Psoas muscle (tissue), 8 donors: ENCODE data around the gene SMARCA2. TPM values are rescaled to one million over a fixed set of nuclear protein-coding genes. Genes with fewer than 3 reads are reported as not detected.

ENCODE experiments used
- ATAC-seq, 4 donors: fragments of 200-7000 bp; cut with Tn5 transposase; one replicate each; pipeline ENCODE4 v1.9.1; 2020; ENCODE audit warnings: moderate library complexity in 3 of 4, mild to moderate bottlenecking in 2 of 4
- DNase-seq, 2 donors: peaks; one replicate each; pipeline ENCODE4 v3.0.0-alpha.2; 2020
- H3K27ac ChIP-seq: fragments of 200-600 bp; one replicate; pipeline ENCODE4 v1.8.0; 2022
- H3K27me3 ChIP-seq, 3 donors: fragments of 200-600 bp in 1 of 3; one replicate each; pipeline versions ENCODE4 v1.6.1 to v1.8.0; 2013 to 2022; ENCODE audit warnings: low read length in 2 of 3, mild to moderate bottlenecking in 2 of 3, moderate library complexity in 1 of 3; ENCODE audit not compliant: insufficient read depth in 3 of 3
- H3K36me3 ChIP-seq, 2 donors: fragments of 200-600 bp in 1 of 2; one replicate each; pipeline versions ENCODE4 v1.6.1 to v1.8.0; 2013 to 2022; ENCODE audit warnings: low read depth in 1 of 2, mild to moderate bottlenecking in 1 of 2, moderate library complexity in 1 of 2; ENCODE audit not compliant: insufficient read depth in 1 of 2
- H3K4me1 ChIP-seq: fragments of 200-600 bp; one replicate; pipeline ENCODE4 v1.8.0; 2022
- H3K4me3 ChIP-seq: fragments of 200-600 bp; one replicate; pipeline ENCODE4 v1.8.0; 2022; ENCODE audit warnings: mild to moderate bottlenecking
- H3K9me3 ChIP-seq: fragments of 200-600 bp; one replicate; pipeline ENCODE4 v1.8.0; 2022
- WGBS, 3 donors: extraction: QIAGEN DNeasy Blood & Tissue Kit; methylation state at CpG; one replicate each; pipeline versions ENCODE4 v1.1.6 to v1.1.7; 2013; 5-methylcytosine and 5-hydroxymethylcytosine counted together
- intact Hi-C, 2 donors: fragments of 100-400 bp; cut with DNase I; formaldehyde crosslinking; loops; one replicate each; pipeline versions ENCODE4 v1.11.0 to v1.14.2; 2022
- polyA plus RNA-seq, 3 donors: library from polyadenylated mRNA; stranded (reverse); fragments of 200-250 nt; gene quantifications; one replicate each; pipeline ENCODE4 v1.2.3, GENCODE V29; 2013
- total RNA-seq, 4 donors: library from RNA; stranded (reverse); fragmentation: NEBNext Ultra II Directional in 2 of 4; extraction: Animal tissue kit (Norgen Biotek cat#: 25700) in 2 of 4; gene quantifications; one replicate each; pipeline versions ENCODE4 v1.2.1 to v1.2.4, GENCODE V29; 2021 to 2023
- TF ChIP-seq, protein P1 (sequence below): fragments of 200-600 bp; IDR thresholded peaks from one replicate; pipeline ENCODE4 v1.8.0; 2022; ENCODE audit warnings: antibody characterized with exemption
- donor health status: healthy with polysubstance abuse.
- donor health status: DM: no; HTN: no; CAD: no; lungs with moderate emphysema.
- donor health status: Bipolar disorder and iron deficiency.
- donor health status: healthy.
- donor health status: DM: yes; HTN: yes; CAD: no.
- donor health status: DM: no; HTN: no; CAD: no.
- donor health status: DM: no; HTN: no; CAD: no.
- donor health status: DM: yes; HTN: yes; CAD: no.

Gene SMARCA2
- total and polyA plus RNA-seq, 7 donors: 13.8 to 97.2 (median 64.6) TPM

DNA sequence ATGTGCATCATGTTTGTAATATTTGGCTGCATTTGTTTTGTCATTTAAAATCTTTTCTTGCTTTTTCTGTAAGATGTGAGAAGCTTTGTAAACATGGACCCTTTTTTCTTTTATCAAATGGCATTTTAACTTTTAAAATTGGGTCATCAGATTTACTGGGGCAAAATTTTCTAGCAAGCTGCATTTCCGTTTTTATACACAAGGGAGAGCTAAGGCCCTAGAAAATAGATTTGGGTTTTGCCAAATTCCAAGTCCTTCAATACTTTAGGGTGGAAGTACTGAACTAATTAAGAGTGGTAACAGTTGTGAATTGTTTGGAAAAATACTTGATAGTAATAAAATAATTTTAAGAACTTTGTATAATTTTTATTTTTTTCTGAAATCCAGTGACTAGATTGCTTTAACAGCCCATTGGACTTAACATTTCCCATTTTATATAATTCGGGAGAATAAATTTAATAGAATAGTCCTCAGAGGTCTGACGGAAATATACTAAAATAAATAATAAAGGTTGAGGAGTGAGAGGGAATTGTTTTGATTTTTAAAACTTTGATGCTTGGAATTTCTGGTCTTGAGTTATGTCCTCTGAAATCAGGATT, 117.4 kb downstream of the SMARCA2 start:
- DNase-seq (no peak), ATAC-seq (peak in 3 of 4 donors; percentile 56 to 78 (median 68))
- Histone ChIP-seq H3K27me3 (no peaks in the 10 kb centered on the region), H3K27ac (no peak overlapping the region), H3K4me1 (peaks cover 28% of the 10 kb centered on the region), H3K4me3 (no peak overlapping the region), H3K9me3 (no peaks in the 10 kb centered on the region), H3K36me3 (peaks cover 0 to 16% of the 10 kb centered on the region in 2 donors)
- WGBS, 3 donors: 58 to 69% (median 59%) methylated on average over 3 of the region's 3 CpGs
- TF ChIP-seq, protein P1, sequence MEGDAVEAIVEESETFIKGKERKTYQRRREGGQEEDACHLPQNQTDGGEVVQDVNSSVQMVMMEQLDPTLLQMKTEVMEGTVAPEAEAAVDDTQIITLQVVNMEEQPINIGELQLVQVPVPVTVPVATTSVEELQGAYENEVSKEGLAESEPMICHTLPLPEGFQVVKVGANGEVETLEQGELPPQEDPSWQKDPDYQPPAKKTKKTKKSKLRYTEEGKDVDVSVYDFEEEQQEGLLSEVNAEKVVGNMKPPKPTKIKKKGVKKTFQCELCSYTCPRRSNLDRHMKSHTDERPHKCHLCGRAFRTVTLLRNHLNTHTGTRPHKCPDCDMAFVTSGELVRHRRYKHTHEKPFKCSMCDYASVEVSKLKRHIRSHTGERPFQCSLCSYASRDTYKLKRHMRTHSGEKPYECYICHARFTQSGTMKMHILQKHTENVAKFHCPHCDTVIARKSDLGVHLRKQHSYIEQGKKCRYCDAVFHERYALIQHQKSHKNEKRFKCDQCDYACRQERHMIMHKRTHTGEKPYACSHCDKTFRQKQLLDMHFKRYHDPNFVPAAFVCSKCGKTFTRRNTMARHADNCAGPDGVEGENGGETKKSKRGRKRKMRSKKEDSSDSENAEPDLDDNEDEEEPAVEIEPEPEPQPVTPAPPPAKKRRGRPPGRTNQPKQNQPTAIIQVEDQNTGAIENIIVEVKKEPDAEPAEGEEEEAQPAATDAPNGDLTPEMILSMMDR: peak; percentile 74
- intact Hi-C loops: loop anchor here (1.0 to 10.0 kb wide), 4 partner anchors 48 to 702 kb away; no protein-coding TSS in a partner anchor

GRCh38 chr9:2134391-2134790, 119.2 kb downstream of the SMARCA2 start:
- Histone ChIP-seq H3K27ac (no peak overlapping the region), H3K36me3 (peaks cover 0 to 12% of the 10 kb centered on the region in 2 donors)
- TF ChIP-seq, protein P1: no peak

GRCh38 chr9:2138646-2139045, 123.5 kb downstream of the SMARCA2 start:
- peaks cover 0 to 9% of the 10 kb centered on the region in 2 donors for H3K36me3 ChIP-seq
- ATAC-seq (no peak), DNase-seq (no peak)
- no peak overlapping the region for H3K4me3 ChIP-seq
- H3K27ac ChIP-seq: no peak overlapping the region
- H3K4me1 ChIP-seq: peaks cover 34% of the 10 kb centered on the region
- H3K27me3 ChIP-seq: no peaks in the 10 kb centered on the region
- WGBS, 3 donors: 84 to 93% (median 88%) methylated on average over 4 of the region's 4 CpGs
- no peaks in the 10 kb centered on the region for H3K9me3 ChIP-seq
- TF ChIP-seq, protein P1: no peak
- intact Hi-C loops: loop anchor here in 1 of 2 donors (10.0 kb wide), 1 partner anchor 696 kb away; no protein-coding TSS in a partner anchor

More at GRCh38 chr9:2134391-2134790, 119.2 kb downstream of the SMARCA2 start:
- peak in 1 of 4 donors; percentile 49 for ATAC-seq
- no peaks in the 10 kb centered on the region for H3K9me3 ChIP-seq
- H3K27me3 ChIP-seq: no peaks in the 10 kb centered on the region
- WGBS, 3 donors: 57 to 66% (median 63%) methylated on average over 2 of the region's 2 CpGs
- H3K4me3 ChIP-seq: no peak overlapping the region
- H3K4me1 ChIP-seq: peaks cover 12% of the 10 kb centered on the region
- intact Hi-C loops: loop anchor here in 1 of 2 donors (5.0 to 10.0 kb wide), 2 partner anchors 593 to 700 kb away; no protein-coding TSS in a partner anchor
- no peak for DNase-seq

- Histone ChIP-seq H3K27me3 (no peaks in the 10 kb centered on the region), H3K27ac (peak overlapping the region; percentile 54), H3K4me1 (peaks cover 31% of the 10 kb centered on the region), H3K36me3 (peaks cover 0 to 3% of the 10 kb centered on the region in 2 donors), H3K4me3 (no peak overlapping the region), H3K9me3 (no peaks in the 10 kb centered on the region)
- 45 to 58% (median 47%) methylated on average over 4 of the region's 4 CpGs for WGBS, 3 donors
- TF ChIP-seq, protein P1: no peak
- no peak for DNase-seq
- ATAC-seq: peak; percentile 64 to 84 (median 82)
- intact Hi-C loops: loop anchor here in 1 of 2 donors (10.0 kb wide), 1 partner anchor 484 kb away; the partner anchor contains the start of gene VLDLR
Observed at GRCh38 chr9:2140600-2141223, 125.6 kb downstream of the SMARCA2 start.
